ENCODE results near the gene TFIP11. TPM values are rescaled to one million over a fixed set of nuclear protein-coding genes. Genes with fewer than 3 reads are reported as not detected.
"Not testable (repeated sequence)": the region's sequence is repeated elsewhere in the genome, so short reads cannot be mapped to it uniquely, and the experiment has no call there.

Gene TFIP11
- total and polyA plus RNA-seq, 4 donors: 14.3 to 31.7 (median 24.6) TPM

- H3K27ac ChIP-seq (ENCODE audit: low read depth in 1 of 2, low read length in 2 of 2): peak overlapping the region; percentile 91 to 93
- peak; percentile 17 for TF ChIP-seq YY1 (IDR thresholded peaks at IDR 0.05)
- H3K27me3 ChIP-seq (ENCODE audit: control insufficient read depth in 4 of 4, insufficient read depth in 4 of 4, low read length in 3 of 4); H3K9me3 ChIP-seq (ENCODE audit: control insufficient read depth in 4 of 4, low read length in 3 of 4); DNase-seq (ENCODE audit: low spot score); H3K4me3 ChIP-seq (ENCODE audit: low read depth in 1 of 3, low read length in 3 of 3): not testable (repeated sequence)
- 47% methylated on average over 9 of the region's 9 CpGs for whole genome bisulfite sequencing
- peaks cover 0 to 13% (median 8%) of the 10 kb centered on the region in 4 donors for H3K36me3 ChIP-seq (ENCODE audit: control insufficient read depth in 4 of 4, insufficient read depth in 3 of 4, low read depth in 1 of 4, low read length in 3 of 4)
- peaks cover 4 to 31% (median 9%) of the 10 kb centered on the region in 4 donors for H3K4me1 ChIP-seq (ENCODE audit: control insufficient read depth in 4 of 4, insufficient read depth in 4 of 4, low read length in 3 of 4)
- peak overlapping the region in 1 of 2 donors; percentile 97 for H3K9ac ChIP-seq (ENCODE audit: low read depth in 1 of 2, low read length in 2 of 2)
These were observed 16.2 kb upstream of the TFIP11 start for GRCh38 chr22:26528518-26528917.

GRCh38 chr22:26527574-26528465, 15.5 kb upstream of the TFIP11 start:
- TF ChIP-seq, protein P1, sequence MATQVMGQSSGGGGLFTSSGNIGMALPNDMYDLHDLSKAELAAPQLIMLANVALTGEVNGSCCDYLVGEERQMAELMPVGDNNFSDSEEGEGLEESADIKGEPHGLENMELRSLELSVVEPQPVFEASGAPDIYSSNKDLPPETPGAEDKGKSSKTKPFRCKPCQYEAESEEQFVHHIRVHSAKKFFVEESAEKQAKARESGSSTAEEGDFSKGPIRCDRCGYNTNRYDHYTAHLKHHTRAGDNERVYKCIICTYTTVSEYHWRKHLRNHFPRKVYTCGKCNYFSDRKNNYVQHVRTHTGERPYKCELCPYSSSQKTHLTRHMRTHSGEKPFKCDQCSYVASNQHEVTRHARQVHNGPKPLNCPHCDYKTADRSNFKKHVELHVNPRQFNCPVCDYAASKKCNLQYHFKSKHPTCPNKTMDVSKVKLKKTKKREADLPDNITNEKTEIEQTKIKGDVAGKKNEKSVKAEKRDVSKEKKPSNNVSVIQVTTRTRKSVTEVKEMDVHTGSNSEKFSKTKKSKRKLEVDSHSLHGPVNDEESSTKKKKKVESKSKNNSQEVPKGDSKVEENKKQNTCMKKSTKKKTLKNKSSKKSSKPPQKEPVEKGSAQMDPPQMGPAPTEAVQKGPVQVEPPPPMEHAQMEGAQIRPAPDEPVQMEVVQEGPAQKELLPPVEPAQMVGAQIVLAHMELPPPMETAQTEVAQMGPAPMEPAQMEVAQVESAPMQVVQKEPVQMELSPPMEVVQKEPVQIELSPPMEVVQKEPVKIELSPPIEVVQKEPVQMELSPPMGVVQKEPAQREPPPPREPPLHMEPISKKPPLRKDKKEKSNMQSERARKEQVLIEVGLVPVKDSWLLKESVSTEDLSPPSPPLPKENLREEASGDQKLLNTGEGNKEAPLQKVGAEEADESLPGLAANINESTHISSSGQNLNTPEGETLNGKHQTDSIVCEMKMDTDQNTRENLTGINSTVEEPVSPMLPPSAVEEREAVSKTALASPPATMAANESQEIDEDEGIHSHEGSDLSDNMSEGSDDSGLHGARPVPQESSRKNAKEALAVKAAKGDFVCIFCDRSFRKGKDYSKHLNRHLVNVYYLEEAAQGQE (IDR thresholded peaks at IDR 0.05): peak; percentile 35
- TF ChIP-seq CTCF (IDR thresholded peaks at IDR 0.05; ENCODE audit: low read depth, low read length, missing input control): no peak
- TF ChIP-seq ATF3 (IDR thresholded peaks at IDR 0.05): no peak
- peak in 1 of 2 donors; percentile 9 for TF ChIP-seq RXRA (IDR thresholded peaks at IDR 0.05)
- no peak for TF ChIP-seq NR2F2 (IDR thresholded peaks at IDR 0.05)
- TF ChIP-seq SP1 (IDR thresholded peaks at IDR 0.05): peak; percentile 27
- TF ChIP-seq FOXA2 (IDR thresholded peaks at IDR 0.05): peak; percentile 8
- TF ChIP-seq RAD21 (IDR thresholded peaks at IDR 0.05): no peak
- peak in 1 of 2 donors; percentile 9 for TF ChIP-seq HNF4A (conservative IDR thresholded peaks at IDR 0.05)
- no peak for TF ChIP-seq GABPA (IDR thresholded peaks at IDR 0.05 in 1 of 2, conservative IDR thresholded peaks at IDR 0.05 in 1 of 2)
- TF ChIP-seq JUND (IDR thresholded peaks at IDR 0.05): peak in 1 of 2 donors; percentile 13
- peak; percentile 42 for TF ChIP-seq TAF1 (conservative IDR thresholded peaks at IDR 0.05)
- peak; percentile 28 for TF ChIP-seq YY1 (IDR thresholded peaks at IDR 0.05)
- H3K4me3 ChIP-seq (ENCODE audit: low read depth in 1 of 3, low read length in 3 of 3): peak overlapping the region; percentile 37 to 71 (median 66)
- WGBS: 38% methylated on average over 15 of the region's 15 CpGs
- H3K27me3 ChIP-seq (ENCODE audit: control insufficient read depth in 4 of 4, insufficient read depth in 4 of 4, low read length in 3 of 4): no peaks in the 10 kb centered on the region
- peaks cover 4 to 31% (median 9%) of the 10 kb centered on the region in 4 donors for H3K4me1 ChIP-seq (ENCODE audit: control insufficient read depth in 4 of 4, insufficient read depth in 4 of 4, low read length in 3 of 4)
- H3K9me3 ChIP-seq (ENCODE audit: control insufficient read depth in 4 of 4, low read length in 3 of 4): no peaks in the 10 kb centered on the region
- H3K9ac ChIP-seq (ENCODE audit: low read depth in 1 of 2, low read length in 2 of 2): peak overlapping the region; percentile 93 to 97
- peak overlapping the region; percentile 91 to 93 for H3K27ac ChIP-seq (ENCODE audit: low read depth in 1 of 2, low read length in 2 of 2)
- peaks cover 0 to 13% (median 8%) of the 10 kb centered on the region in 4 donors for H3K36me3 ChIP-seq (ENCODE audit: control insufficient read depth in 4 of 4, insufficient read depth in 3 of 4, low read depth in 1 of 4, low read length in 3 of 4)
- no peak for DNase-seq (ENCODE audit: low spot score)

Data from liver (tissue), 9 donors.